ENCODE results near the gene TMPRSS4. TPM values are rescaled to one million over a fixed set of nuclear protein-coding genes. Genes with fewer than 3 reads are reported as not detected.

TMPRSS4 gene
- total RNA-seq, 4 donors from 2014 or later: 142 to 197 (median 161) TPM

DNA sequence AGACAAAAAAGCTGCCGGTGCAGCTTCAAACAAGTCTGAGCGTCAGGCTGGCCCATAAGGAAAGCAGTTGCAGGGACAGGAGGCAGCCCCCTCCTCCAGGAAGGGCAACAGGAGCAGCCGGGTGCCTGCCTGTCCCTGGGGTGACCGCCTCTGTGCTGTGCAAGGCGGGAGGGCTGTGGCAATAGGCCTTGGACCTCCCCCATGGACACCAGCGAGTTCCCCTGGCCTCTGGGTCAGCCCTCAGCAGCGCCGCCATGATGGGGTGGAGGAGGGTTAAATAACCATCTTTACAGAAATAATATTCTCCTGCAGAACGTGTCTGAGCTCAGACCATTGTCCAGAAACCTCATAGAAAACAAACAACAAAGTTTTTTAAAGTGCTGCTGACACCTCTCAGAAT, 3.3 kb upstream of the TMPRSS4 start:
- TF ChIP-seq, protein P1, sequence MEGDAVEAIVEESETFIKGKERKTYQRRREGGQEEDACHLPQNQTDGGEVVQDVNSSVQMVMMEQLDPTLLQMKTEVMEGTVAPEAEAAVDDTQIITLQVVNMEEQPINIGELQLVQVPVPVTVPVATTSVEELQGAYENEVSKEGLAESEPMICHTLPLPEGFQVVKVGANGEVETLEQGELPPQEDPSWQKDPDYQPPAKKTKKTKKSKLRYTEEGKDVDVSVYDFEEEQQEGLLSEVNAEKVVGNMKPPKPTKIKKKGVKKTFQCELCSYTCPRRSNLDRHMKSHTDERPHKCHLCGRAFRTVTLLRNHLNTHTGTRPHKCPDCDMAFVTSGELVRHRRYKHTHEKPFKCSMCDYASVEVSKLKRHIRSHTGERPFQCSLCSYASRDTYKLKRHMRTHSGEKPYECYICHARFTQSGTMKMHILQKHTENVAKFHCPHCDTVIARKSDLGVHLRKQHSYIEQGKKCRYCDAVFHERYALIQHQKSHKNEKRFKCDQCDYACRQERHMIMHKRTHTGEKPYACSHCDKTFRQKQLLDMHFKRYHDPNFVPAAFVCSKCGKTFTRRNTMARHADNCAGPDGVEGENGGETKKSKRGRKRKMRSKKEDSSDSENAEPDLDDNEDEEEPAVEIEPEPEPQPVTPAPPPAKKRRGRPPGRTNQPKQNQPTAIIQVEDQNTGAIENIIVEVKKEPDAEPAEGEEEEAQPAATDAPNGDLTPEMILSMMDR (IDR thresholded peaks at IDR 0.05): no peak
- TF ChIP-seq POLR2A (IDR thresholded peaks at IDR 0.05): no peak
- Histone ChIP-seq H3K4me3 (no peak overlapping the region), H3K36me3 (no peaks in the 10 kb centered on the region), H3K9me3 (no peaks in the 10 kb centered on the region), H3K27me3 (peaks cover 0 to 7% (median 0%) of the 10 kb centered on the region in 4 donors), H3K27ac (peak overlapping the region in 1 of 4 donors; percentile 93), H3K4me1 (peaks cover 13 to 43% (median 21%) of the 10 kb centered on the region in 3 donors)
- intact Hi-C loops (cut with DNase I): no loop called here
- 53 to 56% methylated on average over 2 to 3 of the region's 9 CpGs for WGBS, 2 donors
- no peak for DNase-seq

- no peak overlapping the region for H3K4me3 ChIP-seq
- peaks cover 13 to 49% (median 21%) of the 10 kb centered on the region in 3 donors for H3K4me1 ChIP-seq
- H3K36me3 ChIP-seq: no peaks in the 10 kb centered on the region
- TF ChIP-seq POLR2A (IDR thresholded peaks at IDR 0.05): no peak
- TF ChIP-seq, protein P1 (IDR thresholded peaks at IDR 0.05): no peak
- intact Hi-C loops (cut with DNase I): no loop called here
- no peaks in the 10 kb centered on the region for H3K9me3 ChIP-seq
- DNase-seq: no peak
- peaks cover 0 to 7% (median 0%) of the 10 kb centered on the region in 4 donors for H3K27me3 ChIP-seq
- WGBS, 2 donors: 67 to 71% methylated on average over 11 of the region's 11 CpGs
- H3K27ac ChIP-seq: peak overlapping the region in 3 of 4 donors; percentile 85 to 93 (median 92)
Measured at GRCh38 chr11:118074091-118074685, 2.7 kb upstream of the TMPRSS4 start.

GRCh38 chr11:118074785-118075184, 2.1 kb upstream of the TMPRSS4 start:
- Histone ChIP-seq H3K9me3 (no peaks in the 10 kb centered on the region), H3K4me1 (peaks cover 13 to 55% (median 21%) of the 10 kb centered on the region in 3 donors), H3K36me3 (no peaks in the 10 kb centered on the region), H3K4me3 (no peak overlapping the region), H3K27me3 (peaks cover 0 to 7% (median 0%) of the 10 kb centered on the region in 4 donors), H3K27ac (peak overlapping the region; percentile 68 to 93 (median 88))
- intact Hi-C loops (cut with DNase I): no loop called here
- TF ChIP-seq, protein P1 (IDR thresholded peaks at IDR 0.05): no peak
- peak in 1 of 4 donors; percentile 5 for TF ChIP-seq POLR2A (IDR thresholded peaks at IDR 0.05)
- WGBS, 2 donors: 11% methylated on average over 1 of the region's 2 CpGs; no CpG with 5 or more reads in 1 of the 2 donors
- no peak for DNase-seq

- WGBS, 2 donors: 65 to 86% methylated on average over 4 of the region's 5 CpGs
- intact Hi-C loops (cut with DNase I): no loop called here
- H3K4me1 ChIP-seq: peaks cover 13 to 81% (median 24%) of the 10 kb centered on the region in 3 donors
- H3K36me3 ChIP-seq: peaks cover 0 to 28% (median 0%) of the 10 kb centered on the region in 3 donors
- peaks cover 0 to 7% (median 0%) of the 10 kb centered on the region in 4 donors for H3K27me3 ChIP-seq
- H3K9me3 ChIP-seq: no peaks in the 10 kb centered on the region
- DNase-seq: no peak
- peak overlapping the region; percentile 48 to 64 (median 56) for H3K4me3 ChIP-seq
- H3K27ac ChIP-seq: peak overlapping the region in 3 of 4 donors; percentile 60 to 92 (median 89)
- TF ChIP-seq POLR2A (IDR thresholded peaks at IDR 0.05): no peak
- TF ChIP-seq, protein P1 (IDR thresholded peaks at IDR 0.05): no peak
Measured at GRCh38 chr11:118078911-118079411, 2.1 kb downstream of the TMPRSS4 start.

DNA sequence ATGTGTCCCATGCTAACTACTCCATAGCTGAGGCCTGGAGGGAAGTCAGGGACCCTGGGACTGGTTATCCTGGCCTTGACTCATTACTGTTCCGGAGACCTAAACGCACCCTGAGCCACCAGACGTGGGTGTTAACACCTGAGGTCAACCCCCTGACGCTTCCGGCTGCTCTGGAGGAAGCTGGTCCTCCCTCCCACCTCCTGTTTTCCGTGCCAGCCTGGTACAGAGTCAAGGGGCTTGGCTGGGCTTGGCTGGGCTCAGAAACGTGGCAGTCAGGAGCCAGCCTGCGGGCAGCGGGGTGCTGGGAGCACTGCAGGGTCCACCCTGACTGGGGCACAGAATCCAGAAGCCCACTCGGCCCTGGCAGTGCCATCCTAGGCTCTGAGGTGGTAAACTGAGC, 2.6 kb downstream of the TMPRSS4 start:
- Histone ChIP-seq H3K36me3 (peaks cover 0 to 33% (median 0%) of the 10 kb centered on the region in 3 donors), H3K4me3 (peak overlapping the region; percentile 48 to 64 (median 56)), H3K27me3 (peaks cover 0 to 7% (median 0%) of the 10 kb centered on the region in 4 donors), H3K4me1 (peaks cover 13 to 81% (median 19%) of the 10 kb centered on the region in 3 donors), H3K9me3 (no peaks in the 10 kb centered on the region), H3K27ac (peak overlapping the region in 3 of 4 donors; percentile 29 to 92 (median 60))
- intact Hi-C loops (cut with DNase I): no loop called here
- no peak for TF ChIP-seq POLR2A (IDR thresholded peaks at IDR 0.05)
- TF ChIP-seq, protein P1 (IDR thresholded peaks at IDR 0.05): no peak
- 50 to 85% methylated on average over 2 to 4 of the region's 10 CpGs for WGBS, 2 donors
- DNase-seq: no peak

Data from esophagus squamous epithelium (tissue), 5 donors.